GM19239 (cell line): ENCODE results near the gene NID1.
"Not testable (repeated sequence)": the region's sequence is repeated elsewhere in the genome, so short reads cannot be mapped to it uniquely, and the experiment has no call there.

Source experiments
- DNase-seq: peaks from one replicate; pipeline ENCODE4 v3.0.0; 2011; ENCODE audit warnings: low spot score; ENCODE audit not compliant: insufficient read length
- FAIRE-seq: peaks from 2 replicates; lab custom pipeline; 2011; peaks lifted over from hg19 to GRCh38; lab: Jason Lieb, UNC

Gene NID1

GRCh38 chr1:236064674-236065508 lies at the start of gene NID1:
TSS of gene NID1 (minus strand) at chr1:236065090. CDS start at chr1:236065079, 11 bp downstream.
- DNase-seq (peak; percentile 35), FAIRE-seq (no peak)

GRCh38 chr1:236114076-236114747 lies 49.3 kb upstream of the NID1 start:
- no peak for FAIRE-seq
- DNase-seq = no peak

GRCh38 chr1:236113324-236114032 lies 48.6 kb upstream of the NID1 start:
- DNase-seq (no peak), FAIRE-seq (no peak)

GRCh38 chr1:236112332-236112627 lies 47.4 kb upstream of the NID1 start:
- DNase-seq (no peak), FAIRE-seq (no peak)

- DNase-seq (no peak), FAIRE-seq (no peak)
Observed at GRCh38 chr1:236111527-236112331, 46.8 kb upstream of the NID1 start.

GRCh38 chr1:236110137-236110536 lies 45.2 kb upstream of the NID1 start:
- DNase-seq = no peak
- FAIRE-seq = no peak

- DNase-seq (no peak), FAIRE-seq (no peak)
Observed at GRCh38 chr1:236108027-236108648, 43.2 kb upstream of the NID1 start.

- no peak for DNase-seq
- FAIRE-seq = no peak
Observed at GRCh38 chr1:236107121-236107907, 42.4 kb upstream of the NID1 start.

GRCh38 chr1:236103646-236104218 lies 38.8 kb upstream of the NID1 start:
- FAIRE-seq (peak; percentile 70), DNase-seq (peak; percentile 71)

- no peak for DNase-seq
- FAIRE-seq = no peak
Observed at GRCh38 chr1:236103059-236103458, 38.2 kb upstream of the NID1 start.

GRCh38 chr1:236102611-236103010 lies 37.7 kb upstream of the NID1 start:
- no peak for DNase-seq
- FAIRE-seq = no peak

- FAIRE-seq (no peak), DNase-seq (no peak)
Observed at GRCh38 chr1:236101233-236102200, 36.6 kb upstream of the NID1 start.

GRCh38 chr1:236100799-236101198 lies 35.9 kb upstream of the NID1 start:
- FAIRE-seq (no peak), DNase-seq (no peak)

GRCh38 chr1:236099355-236099974 lies 34.6 kb upstream of the NID1 start:
- FAIRE-seq (no peak), DNase-seq (no peak)

GRCh38 chr1:236098267-236098666 lies 33.4 kb upstream of the NID1 start:
- DNase-seq (no peak), FAIRE-seq (no peak)

- DNase-seq = not testable (repeated sequence)
Observed at GRCh38 chr1:236096660-236097482, 32.0 kb upstream of the NID1 start.

More at GRCh38 chr1:236096660-236097482, 32.0 kb upstream of the NID1 start:
- FAIRE-seq = peak; percentile 92
